Measurements from ENCODE around the gene ADRA2C.

DNA sequence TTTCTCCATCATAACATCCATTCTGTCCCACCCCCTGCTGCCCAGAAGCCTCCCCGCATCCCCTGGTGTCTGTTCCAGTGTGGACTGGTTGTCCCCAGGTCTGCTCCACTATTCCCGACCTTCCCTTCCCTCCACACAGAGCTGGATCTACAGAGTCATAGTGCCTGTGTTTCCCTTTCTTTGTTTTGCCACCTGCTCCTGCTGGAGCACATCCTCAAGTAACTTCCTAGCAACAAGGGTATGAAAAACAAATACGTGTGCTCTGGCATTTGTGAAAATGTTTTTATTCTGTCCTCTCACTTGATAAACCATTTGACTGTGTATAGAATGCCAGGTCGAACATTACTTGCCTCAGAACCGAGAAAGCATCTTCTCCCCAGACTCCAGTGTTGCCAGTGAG is 29.9 kb upstream of the ADRA2C start:
- TF ChIP-seq CTCF (IDR thresholded peaks at IDR 0.05; ENCODE audit: borderline replicate concordance, extremely low read depth, low read length, poor library complexity, severe bottlenecking) (no peak), EZH2 (IDR thresholded peaks at IDR 0.05; ENCODE audit: borderline replicate concordance, low read depth, low read length, severe bottlenecking) (no peak)
